Right ventricle myocardium inferior (tissue), 1 donor: ENCODE data around the gene PRKAR2A. TPM values are rescaled to one million over a fixed set of nuclear protein-coding genes. Genes with fewer than 3 reads are reported as not detected.

Experiments
- ATAC-seq: fragments of 200-7000 bp; cut with Tn5 transposase; one replicate; pipeline ENCODE4 v1.9.1; 2020; ENCODE audit warnings: mild to moderate bottlenecking, moderate library complexity
- DNase-seq: peaks from one replicate; pipeline ENCODE4 v3.0.0; 2021; ENCODE audit errors: missing footprints
- intact Hi-C: fragments of 100-400 bp; cut with DNase I; formaldehyde crosslinking; loops from one replicate; pipeline ENCODE4 v1.11.0; 2022
- long read RNA-seq: library from polyadenylated mRNA; unstranded; transcript quantifications from one replicate; pipeline ENCODE4 v2.0.0, GENCODE V29; 2021
- total RNA-seq: library from RNA; stranded (reverse); fragmentation: NEBNext Ultra II Directional; extraction: Animal tissue kit (Norgen Biotek cat#: 25700); gene quantifications from one replicate; pipeline ENCODE4 v1.2.1, GENCODE V29; 2021
- donor health status: DM: no; HTN: yes; CAD: no; lungs with severe emphysema.

The PRKAR2A gene
- total RNA-seq, result 57.9 TPM
- long read RNA-seq, full-length matches to known transcripts, result 6 of 8 reads
- long read RNA-seq, partial matches to known transcripts, result 1 of 8 reads
- long read RNA-seq, other reads (novel, unspliced or antisense), result 1 of 8 reads

- DNase-seq (peak; percentile 96), ATAC-seq (peak; percentile 95)
- intact Hi-C loops, result no loop called here
Measured at GRCh38 chr3:48847504-48848423, at the start of gene PRKAR2A. TSS of gene PRKAR2A (minus strand) at chr3:48847874. CDS start at chr3:48847596, 278 bp downstream.

DNA sequence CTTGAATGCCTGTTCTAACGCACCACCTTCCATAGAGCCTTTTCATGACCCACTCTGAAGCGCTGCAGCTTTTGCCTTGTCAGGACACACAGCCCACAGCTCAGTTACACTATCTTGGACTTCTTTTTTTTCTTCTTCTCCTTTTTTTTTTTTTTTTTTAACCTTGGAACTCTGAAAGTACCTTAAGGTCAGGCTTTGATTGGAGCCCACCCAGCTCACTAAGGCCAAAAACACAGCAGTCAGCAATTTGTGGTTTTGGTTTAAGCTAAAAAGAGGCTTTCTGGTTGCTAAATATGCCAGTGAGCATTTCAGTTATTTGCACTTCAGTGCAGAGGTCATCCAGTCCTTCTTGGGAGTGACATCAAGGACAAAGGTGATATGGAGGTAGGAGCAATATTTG, 49.3 kb upstream of the PRKAR2A start:
- ATAC-seq (no peak), DNase-seq (no peak)
- intact Hi-C loops, result no loop called here

- ATAC-seq (no peak), DNase-seq (no peak)
- intact Hi-C loops, result no loop called here
Measured at GRCh38 chr3:48894516-48894915, 46.8 kb upstream of the PRKAR2A start.

DNA sequence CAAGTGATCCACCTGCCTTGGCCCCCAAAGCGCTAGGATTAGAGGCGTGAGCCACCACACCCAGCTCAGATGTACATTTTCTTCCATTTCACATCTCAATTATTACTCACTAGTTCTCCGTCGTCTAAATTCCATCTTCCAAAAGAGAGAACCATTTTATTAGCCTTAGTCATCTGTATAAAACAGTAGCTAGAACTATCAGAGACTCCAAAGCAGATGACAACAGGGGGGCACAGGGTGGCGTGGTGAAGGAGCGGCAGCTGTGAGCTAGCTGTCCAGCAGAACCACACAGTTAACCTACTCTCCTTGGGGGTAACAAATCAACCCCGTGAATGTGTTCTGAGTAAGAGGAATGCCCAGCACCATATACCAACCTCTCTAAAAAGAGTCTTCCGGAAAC, 43.9 kb upstream of the PRKAR2A start:
- ATAC-seq (no peak), DNase-seq (no peak)
- intact Hi-C loops, result no loop called here

DNA sequence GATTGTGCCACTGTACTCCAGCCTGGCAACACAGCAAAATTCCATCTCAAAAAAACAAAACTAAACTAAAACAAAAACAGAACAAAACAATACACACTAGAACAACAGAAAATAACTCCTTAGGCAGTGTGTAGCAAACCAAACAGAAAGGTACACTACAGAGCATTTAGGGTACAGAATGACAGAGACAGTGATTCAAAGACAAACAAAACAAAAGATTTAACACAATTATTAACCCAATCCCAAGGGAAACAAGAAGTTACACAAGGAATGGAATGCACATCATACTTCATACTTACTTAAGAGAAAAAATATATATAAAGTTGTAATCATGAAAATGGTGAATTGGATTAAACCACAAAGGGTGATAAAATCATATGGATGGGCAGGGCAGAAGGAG, 38.1 kb upstream of the PRKAR2A start:
- DNase-seq (no peak), ATAC-seq (no peak)
- intact Hi-C loops, result no loop called here

- intact Hi-C loops, result no loop called here
- ATAC-seq (peak; percentile 64), DNase-seq (no peak)
Measured at GRCh38 chr3:48881652-48882114, 34.0 kb upstream of the PRKAR2A start.

- ATAC-seq (peak; percentile 67), DNase-seq (no peak)
- intact Hi-C loops, result no loop called here
Measured at GRCh38 chr3:48881006-48881405, 33.3 kb upstream of the PRKAR2A start.

GRCh38 chr3:48879994-48880377, 32.3 kb upstream of the PRKAR2A start:
- no peak for ATAC-seq
- DNase-seq, result no peak
- intact Hi-C loops, result no loop called here

GRCh38 chr3:48879307-48879993, 31.8 kb upstream of the PRKAR2A start:
- ATAC-seq (no peak), DNase-seq (no peak)
- intact Hi-C loops, result no loop called here

GRCh38 chr3:48877671-48878070, 30.0 kb upstream of the PRKAR2A start:
- DNase-seq, result no peak
- ATAC-seq, result no peak
- intact Hi-C loops, result no loop called here

- ATAC-seq, result no peak
- intact Hi-C loops, result no loop called here
- no peak for DNase-seq
Measured at GRCh38 chr3:48863122-48863521, 15.4 kb upstream of the PRKAR2A start.

GRCh38 chr3:48859206-48859605, 11.5 kb upstream of the PRKAR2A start:
- intact Hi-C loops, result no loop called here
- ATAC-seq (no peak), DNase-seq (no peak)

GRCh38 chr3:48858709-48859108, 11.0 kb upstream of the PRKAR2A start:
- intact Hi-C loops, result no loop called here
- ATAC-seq (no peak), DNase-seq (no peak)

- ATAC-seq, result no peak
- intact Hi-C loops, result no loop called here
- DNase-seq, result no peak
Measured at GRCh38 chr3:48857641-48858040, 10.0 kb upstream of the PRKAR2A start.

- no peak for ATAC-seq
- DNase-seq, result no peak
- intact Hi-C loops, result no loop called here
Measured at GRCh38 chr3:48856469-48856868, 8.8 kb upstream of the PRKAR2A start.

DNA sequence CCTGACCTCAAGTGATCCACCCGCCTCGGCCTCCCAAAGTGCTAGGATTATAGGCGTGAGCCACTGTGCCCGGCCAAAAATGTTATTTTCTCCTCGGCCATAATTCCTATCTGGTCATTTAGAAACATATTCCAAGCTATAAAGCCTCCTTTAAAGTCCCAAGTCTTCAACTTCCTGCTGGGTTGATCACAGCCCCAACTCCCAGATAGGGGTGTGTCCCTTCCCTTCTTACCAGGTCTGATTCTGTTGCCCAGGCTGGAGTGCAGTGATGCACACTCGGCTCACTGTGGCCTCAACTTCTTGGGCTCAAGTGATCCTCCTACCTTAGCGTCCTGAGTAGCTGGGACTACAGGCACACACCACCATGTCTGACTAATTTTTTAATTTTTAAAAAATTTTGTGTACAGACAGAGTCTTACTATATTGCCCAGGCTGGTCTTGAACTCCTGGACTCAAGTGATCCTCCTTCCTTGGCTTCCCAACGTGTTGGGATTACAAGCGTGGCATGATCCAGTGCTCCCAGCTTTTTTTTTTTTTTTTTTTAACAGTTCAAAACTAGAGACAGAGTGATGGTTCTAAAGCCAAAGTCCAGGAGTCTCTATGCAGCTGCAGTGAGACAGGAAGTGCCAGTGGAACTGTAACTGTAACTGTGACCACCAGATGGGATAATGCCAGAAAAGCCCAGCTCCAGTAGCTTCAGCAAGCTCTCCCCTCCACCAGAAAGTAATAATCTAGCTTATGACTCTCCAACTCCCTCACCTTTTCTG, 8.2 kb upstream of the PRKAR2A start:
- no peak for DNase-seq
- no peak for ATAC-seq
- intact Hi-C loops, result no loop called here

DNA sequence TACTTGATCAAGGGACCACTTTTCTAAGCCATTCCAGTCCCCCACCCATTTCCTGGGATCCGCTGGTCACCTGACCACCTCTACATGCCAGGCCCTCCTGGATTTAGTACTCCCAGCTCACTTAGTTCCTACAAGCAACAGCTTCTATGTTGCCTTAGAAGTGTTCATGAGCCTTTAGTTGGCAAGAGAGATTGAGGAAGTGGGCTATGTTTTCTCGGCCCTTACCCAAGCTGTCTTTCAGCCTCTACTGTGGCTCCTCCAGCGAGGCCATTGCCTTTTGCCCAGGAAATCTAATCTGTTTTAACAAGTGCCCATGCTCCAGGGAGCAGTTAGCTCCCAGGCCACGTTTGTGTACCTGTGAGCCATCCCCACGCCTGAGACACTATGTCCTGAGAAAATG, 4.5 kb upstream of the PRKAR2A start:
- ATAC-seq (no peak), DNase-seq (no peak)
- intact Hi-C loops, result no loop called here

DNA sequence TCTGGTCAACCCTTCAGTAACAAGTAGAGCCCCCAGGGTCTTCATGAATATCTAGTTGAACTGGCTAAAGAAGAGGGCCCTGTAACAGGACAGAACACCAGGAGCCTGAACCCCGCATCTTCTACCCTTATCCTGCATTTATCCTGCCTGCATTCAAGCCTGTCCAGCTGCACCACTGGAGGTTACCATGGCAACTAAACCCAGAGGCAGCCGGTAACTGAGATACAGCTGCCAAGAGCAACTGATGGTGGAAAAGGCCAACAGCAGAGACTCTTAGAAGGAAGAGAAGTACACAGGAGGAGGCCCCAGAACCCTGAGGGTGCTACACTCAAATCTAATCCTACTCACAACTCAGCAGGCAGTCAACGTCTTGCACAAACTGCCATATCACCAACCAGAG, 3.7 kb upstream of the PRKAR2A start:
- DNase-seq, result no peak
- ATAC-seq, result no peak
- intact Hi-C loops, result no loop called here

DNA sequence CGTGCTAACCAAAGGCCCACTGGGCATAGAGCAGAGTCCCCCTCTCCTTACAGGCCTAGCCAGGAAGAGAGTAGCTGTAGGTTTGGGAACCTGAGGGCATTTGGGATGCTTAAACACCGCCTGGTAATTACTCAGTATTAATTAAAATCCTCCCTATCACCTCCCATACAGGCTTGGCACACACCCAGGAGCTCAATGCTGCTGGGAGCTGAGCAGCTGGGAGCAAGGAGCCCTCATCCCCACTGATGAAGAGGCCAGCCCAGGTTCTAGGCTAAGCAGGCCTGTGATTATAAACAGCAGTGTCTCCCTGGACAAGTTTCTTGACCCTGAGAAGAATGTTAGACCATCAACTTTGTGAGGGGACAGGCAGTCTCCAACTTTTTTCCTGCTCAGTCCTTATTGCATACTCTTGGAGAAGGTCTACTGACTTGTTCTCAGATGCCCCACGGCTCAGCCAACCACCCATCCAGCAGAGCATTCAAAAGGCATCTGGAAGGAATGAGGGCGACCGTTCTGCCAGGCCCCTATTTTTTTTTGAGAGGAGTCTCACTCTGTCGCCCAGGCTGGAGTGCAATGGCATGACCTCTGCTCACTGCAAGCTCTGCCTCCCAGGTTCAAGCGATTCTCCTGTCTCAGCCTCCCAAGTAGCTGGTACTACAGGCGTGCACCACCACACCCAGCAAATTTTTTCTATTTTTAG, 1.3 kb upstream of the PRKAR2A start:
- ATAC-seq (no peak), DNase-seq (no peak)
- intact Hi-C loops, result no loop called here
